Left ventricle myocardium inferior (tissue), 1 donor: Measurements from ENCODE around the gene COMMD4. TPM values are rescaled to one million over a fixed set of nuclear protein-coding genes. Genes with fewer than 3 reads are reported as not detected.
"Not testable (repeated sequence)": the region's sequence is repeated elsewhere in the genome, so short reads cannot be mapped to it uniquely, and the experiment has no call there.

Experiments used
- DNase-seq: peaks from one replicate; pipeline ENCODE4 v3.0.0-alpha.2; 2020
- H3K27ac ChIP-seq: fragments of 200-600 bp; replicated peaks from 2 replicates; pipeline ENCODE4 v1.8.0; 2021
- H3K27me3 ChIP-seq: fragments of 200-600 bp; 2 replicates; pipeline ENCODE4 v1.8.0; 2021; ENCODE audit warnings: low read depth
- H3K36me3 ChIP-seq: fragments of 200-600 bp; 2 replicates; pipeline ENCODE4 v1.8.0; 2021
- H3K4me1 ChIP-seq: fragments of 200-600 bp; 2 replicates; pipeline ENCODE4 v1.8.0; 2021
- H3K4me3 ChIP-seq: fragments of 200-600 bp; 2 replicates; pipeline ENCODE4 v1.8.0; 2021; ENCODE audit warnings: mild to moderate bottlenecking, moderate library complexity
- H3K9me3 ChIP-seq: fragments of 200-600 bp; replicated peaks from 2 replicates; pipeline ENCODE4 v1.8.0; 2021
- CTCF ChIP-seq: fragments of 200-600 bp; IDR thresholded peaks from 2 replicates; pipeline ENCODE4 v1.8.0; 2021; ENCODE audit warnings: antibody characterized with exemption, mild to moderate bottlenecking, borderline replicate concordance
- intact Hi-C: fragments of 100-400 bp; cut with micrococcal nuclease; formaldehyde crosslinking; loops from one replicate; pipeline ENCODE4 v1.11.0; 2022
- total RNA-seq: library from RNA; stranded (reverse); fragmentation: NEBNext Ultra II Directional; extraction: Animal tissue kit (Norgen Biotek cat#: 25700); gene quantifications from one replicate; pipeline ENCODE4 v1.2.1, GENCODE V29; 2021
- donor health status: DM: no; HTN: yes; CAD: no; lungs with severe emphysema.

Gene COMMD4
- total RNA-seq, 1 donor from 2014 or later: 36.4 TPM

- peaks cover 22% of the 10 kb centered on the region for H3K36me3 ChIP-seq
- H3K9me3 ChIP-seq: no peaks in the 10 kb centered on the region
- H3K27ac ChIP-seq: no peak overlapping the region
- intact Hi-C loops: no loop called here
- TF ChIP-seq CTCF: no peak
- no peaks in the 10 kb centered on the region for H3K27me3 ChIP-seq
- H3K4me1 ChIP-seq: peaks cover 21% of the 10 kb centered on the region
- no peak for DNase-seq
- no peak overlapping the region for H3K4me3 ChIP-seq
Observed at GRCh38 chr15:75339531-75340240, 3.8 kb downstream of the COMMD4 start.

- Histone ChIP-seq H3K36me3 (peaks cover 22% of the 10 kb centered on the region), H3K27me3 (no peaks in the 10 kb centered on the region), H3K4me1 (peaks cover 11% of the 10 kb centered on the region), H3K9me3 (no peaks in the 10 kb centered on the region), H3K27ac (no peak overlapping the region), H3K4me3 (no peak overlapping the region)
- TF ChIP-seq CTCF: no peak
- intact Hi-C loops: no loop called here
- no peak for DNase-seq
Observed at GRCh38 chr15:75342221-75342620, 6.4 kb downstream of the COMMD4 start.

- H3K27me3 ChIP-seq, H3K9me3 ChIP-seq, DNase-seq, H3K4me3 ChIP-seq, intact Hi-C loops, H3K27ac ChIP-seq: not testable (repeated sequence)
- Histone ChIP-seq H3K4me1 (peaks cover 28% of the 10 kb centered on the region), H3K36me3 (peaks cover 16% of the 10 kb centered on the region)
Observed at GRCh38 chr15:75343953-75344352, 8.1 kb downstream of the COMMD4 start.

- Histone ChIP-seq H3K27me3 (no peaks in the 10 kb centered on the region), H3K4me1 (peaks cover 32% of the 10 kb centered on the region), H3K36me3 (no peaks in the 10 kb centered on the region), H3K4me3 (peak within 1 kb of the TSS; percentile 88), H3K9me3 (no peaks in the 10 kb centered on the region), H3K27ac (peak within 1 kb of the TSS; percentile 79)
- intact Hi-C loops: no loop called here
- TF ChIP-seq CTCF: no peak
- no peak for DNase-seq
Observed at GRCh38 chr15:75346796-75347221, 10.9 kb downstream of the COMMD4 start, which contains the start of gene NEIL1. TSS of gene NEIL1 (plus strand) at chr15:75347039. CDS start at chr15:75348906, 1,867 bp downstream.

GRCh38 chr15:75347222-75348033 lies 11.6 kb downstream of the COMMD4 start:
- H3K4me3 ChIP-seq: peak overlapping the region; percentile 88
- no peaks in the 10 kb centered on the region for H3K27me3 ChIP-seq
- peaks cover 32% of the 10 kb centered on the region for H3K4me1 ChIP-seq
- H3K9me3 ChIP-seq: no peaks in the 10 kb centered on the region
- H3K27ac ChIP-seq: peak overlapping the region; percentile 79
- peak; percentile 70 for DNase-seq
- TF ChIP-seq CTCF: no peak
- H3K36me3 ChIP-seq: no peaks in the 10 kb centered on the region
- intact Hi-C loops: no loop called here
